BJ (cell line): ENCODE data around the gene CDH16. TPM values are rescaled to one million over a fixed set of nuclear protein-coding genes. Genes with fewer than 3 reads are reported as not detected.

Source experiments
- CTCF ChIA-PET: fragments of 350-600 bp; formaldehyde crosslinking; extraction: SDS; loops from one replicate; lab custom pipeline; 2021; ENCODE audit warnings: antibody characterized with exemption, inconsistent platforms; lab: Yijun Ruan, JAX
- POLR2A ChIA-PET: fragments of 300-600 bp; sonication (Branson Sonifier 250); formaldehyde crosslinking; extraction: SDS; loops from one replicate; lab custom pipeline; 2021; ENCODE audit warnings: antibody characterized with exemption; lab: Charles Lee
- DNase-seq: peaks from one replicate; pipeline ENCODE4 v3.0.0-alpha.2; 2011; ENCODE audit warnings: low read depth
- H3K27me3 ChIP-seq: 2 replicates; pipeline ENCODE4 v1.6.0; 2011; ENCODE audit warnings: low read length; ENCODE audit not compliant: control insufficient read depth, insufficient read depth
- H3K36me3 ChIP-seq: 2 replicates; pipeline ENCODE4 v1.5.1; 2011; ENCODE audit warnings: low read length; ENCODE audit not compliant: control insufficient read depth, insufficient read depth
- H3K4me3 ChIP-seq: 2 replicates; pipeline ENCODE4 v1.5.1; 2011; ENCODE audit warnings: low read depth, mild to moderate bottlenecking, control low read depth, low read length
- CTCF ChIP-seq: IDR thresholded peaks from 2 replicates; pipeline ENCODE4 v1.5.1; 2011; ENCODE audit warnings: low read depth, mild to moderate bottlenecking, control low read depth, inconsistent platforms, low read length, moderate library complexity; ENCODE audit not compliant: insufficient read depth
- polyA plus RNA-seq: library from polyadenylated mRNA; depleted of rRNA; stranded (reverse); fragments of >200 nt; gene quantifications from 2 replicates; pipeline ENCODE4 v1.2.3, GENCODE V29; 2011

CDH16 gene
- polyA plus RNA-seq, 1 experiment, result not detected

DNA sequence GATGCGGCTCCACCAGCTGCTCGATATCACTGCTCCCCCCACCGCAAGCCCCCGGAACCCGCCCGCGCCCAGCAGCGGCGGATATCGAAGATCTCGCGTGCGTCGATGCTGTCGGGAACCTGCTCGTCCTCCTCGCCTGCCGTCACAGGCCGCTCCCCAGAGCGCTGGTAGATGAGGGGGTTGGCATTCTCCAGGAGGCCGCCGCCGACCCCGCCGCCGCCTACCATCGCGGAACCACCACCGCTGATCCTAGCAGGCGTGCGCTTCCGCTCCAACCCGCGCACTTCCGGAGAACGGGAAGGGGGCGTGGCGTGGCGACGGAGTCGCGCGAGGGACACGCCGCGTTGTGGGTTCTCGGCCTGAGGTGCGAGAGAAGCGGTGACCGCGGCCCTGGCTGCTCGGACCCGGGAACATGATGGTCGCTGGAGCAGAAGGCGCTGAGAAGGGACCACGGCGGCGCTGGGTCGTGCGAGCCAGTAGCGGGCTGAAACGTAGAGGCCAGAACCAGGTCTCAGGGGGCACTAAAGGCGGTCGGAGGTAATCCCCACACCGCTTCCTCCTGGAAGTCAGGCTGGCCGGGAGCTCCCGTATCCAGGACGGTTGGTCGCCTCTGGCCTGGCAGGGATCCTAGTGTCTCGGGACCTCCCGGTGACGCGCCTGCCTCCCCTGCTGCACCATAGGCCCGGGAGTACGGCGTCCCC lies 15.6 kb upstream of the CDH16 start, which contains the start of gene CIAO2B:
CIAO2B (minus strand) TSS at position 265 of the 701 bp plus-strand sequence; CDS start at position 227, 38 bp downstream.
- ChIA-PET POLR2A (no interaction called here), CTCF (interaction anchor here (0.6 to 4.8 kb wide), 5 partner anchors 20 to 43 kb away, joined by 3 to 29 read pairs (median 4); no protein-coding TSS in a partner anchor)
- TF ChIP-seq CTCF, result no peak
- DNase-seq, result no peak
- no peaks in the 10 kb centered on the region for H3K27me3 ChIP-seq
- peaks cover 18% of the 10 kb centered on the region for H3K36me3 ChIP-seq
- peak within 1 kb of the TSS; percentile 74 for H3K4me3 ChIP-seq

- ChIA-PET CTCF (interaction anchor here (0.6 to 4.8 kb wide), 4 partner anchors 20 to 42 kb away, joined by 3 to 29 read pairs (median 4); no protein-coding TSS in a partner anchor), POLR2A (no interaction called here)
- no peak for DNase-seq
- H3K4me3 ChIP-seq, result peak overlapping the region; percentile 74
- TF ChIP-seq CTCF, result no peak
- peaks cover 15% of the 10 kb centered on the region for H3K36me3 ChIP-seq
- H3K27me3 ChIP-seq, result no peaks in the 10 kb centered on the region
These were observed 15.1 kb upstream of the CDH16 start for GRCh38 chr16:66933776-66934137.

DNA sequence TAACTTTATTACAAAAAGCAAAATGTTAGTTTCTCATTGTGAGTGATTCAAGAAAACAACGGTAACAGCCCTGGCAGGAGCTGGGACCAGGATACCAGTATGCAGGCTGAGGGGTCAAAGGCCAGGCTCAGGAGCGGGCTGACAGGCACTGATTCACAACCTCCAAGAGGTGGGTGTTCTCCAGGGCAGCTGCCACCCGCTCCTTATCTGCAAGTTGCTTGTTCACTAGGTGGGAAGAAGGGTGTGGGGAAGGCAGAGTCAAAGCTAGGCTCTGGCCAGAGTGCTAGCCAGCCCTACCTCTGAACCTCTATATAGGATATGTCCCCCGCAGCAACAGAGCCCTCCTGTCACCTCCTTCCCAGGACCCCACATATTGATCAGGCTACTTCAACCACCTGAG lies 13.4 kb upstream of the CDH16 start:
- peaks cover 6% of the 10 kb centered on the region; the same call in 1 of the 2 replicates for H3K36me3 ChIP-seq
- no peaks in the 10 kb centered on the region for H3K27me3 ChIP-seq
- no peak for TF ChIP-seq CTCF
- ChIA-PET POLR2A (no interaction called here), CTCF (interaction anchor here (0.9 to 4.8 kb wide), 4 partner anchors 14 to 223 kb away, joined by 3 to 29 read pairs (median 5); no protein-coding TSS in a partner anchor)
- no peak for DNase-seq
- H3K4me3 ChIP-seq, result no peak overlapping the region

GRCh38 chr16:66931665-66932064 lies 13.0 kb upstream of the CDH16 start:
- no peak for DNase-seq
- CTCF ChIA-PET, result interaction anchor here (0.8 to 4.8 kb wide), 6 partner anchors 14 to 271 kb away, joined by 3 to 29 read pairs (median 3); no protein-coding TSS in a partner anchor
- no peak for TF ChIP-seq CTCF
- Histone ChIP-seq H3K27me3 (no peaks in the 10 kb centered on the region), H3K4me3 (no peak overlapping the region), H3K36me3 (peaks cover 6% of the 10 kb centered on the region; the same call in 1 of the 2 replicates)
- POLR2A ChIA-PET, result interaction anchor here (0.6 kb wide), 1 partner anchor 247 kb away, joined by 4 read pairs; no protein-coding TSS in a partner anchor

DNA sequence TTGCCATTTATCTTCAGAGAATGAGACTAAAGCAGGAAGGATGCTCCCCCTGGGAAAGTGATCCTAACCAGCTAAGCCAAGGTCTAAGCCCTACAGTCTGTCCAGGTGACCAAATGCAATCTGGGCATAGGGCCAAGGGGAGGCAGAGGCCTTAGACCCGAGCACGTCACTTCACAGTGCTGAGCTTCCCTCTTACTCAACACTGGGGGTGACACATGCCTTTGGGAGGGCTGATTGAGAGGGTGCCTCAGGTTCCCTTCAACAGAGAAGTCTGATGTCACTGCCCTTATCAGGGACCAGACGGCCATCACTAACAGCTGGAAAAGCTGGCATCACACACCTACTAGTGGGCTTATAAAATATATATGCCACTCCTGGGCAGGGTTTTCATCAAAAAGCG lies 11.5 kb upstream of the CDH16 start:
- DNase-seq, result no peak
- ChIA-PET POLR2A (no interaction called here), CTCF (interaction anchor here (1.4 to 4.8 kb wide), 2 partner anchors 34 to 255 kb away, joined by 3 to 29 read pairs; no protein-coding TSS in a partner anchor)
- H3K4me3 ChIP-seq, result no peak overlapping the region
- H3K27me3 ChIP-seq, result no peaks in the 10 kb centered on the region
- TF ChIP-seq CTCF, result no peak
- H3K36me3 ChIP-seq, result peaks cover 6% of the 10 kb centered on the region; the same call in 1 of the 2 replicates
